Large intestine (tissue), 3 donors: ENCODE measurements around the gene ITPK1. TPM values are rescaled to one million over a fixed set of nuclear protein-coding genes. Genes with fewer than 3 reads are reported as not detected.

Experiments used
- DNase-seq, 2 donors: peaks; one replicate each; pipeline versions ENCODE4 v3.0.0 to v3.0.0-alpha.2; 2013
- H3K27ac ChIP-seq: one replicate; pipeline ENCODE4 v1.5.1; 2013; ENCODE audit warnings: low read length
- H3K27me3 ChIP-seq: 2 replicates; pipeline ENCODE4 v1.6.1; 2013; ENCODE audit warnings: low read length; ENCODE audit not compliant: control insufficient read depth, insufficient read depth
- H3K36me3 ChIP-seq: 2 replicates; pipeline ENCODE4 v1.6.1; 2013; ENCODE audit warnings: low read length; ENCODE audit not compliant: control insufficient read depth, insufficient read depth
- H3K4me1 ChIP-seq: one replicate; pipeline ENCODE4 v1.6.1; 2013; ENCODE audit warnings: low read length; ENCODE audit not compliant: control insufficient read depth, insufficient read depth
- H3K4me3 ChIP-seq: one replicate; pipeline ENCODE4 v1.5.1; 2013; ENCODE audit warnings: low read length
- H3K9me3 ChIP-seq: one replicate; pipeline ENCODE4 v1.6.1; 2013; ENCODE audit warnings: mild to moderate bottlenecking, low read depth, low read length, moderate library complexity; ENCODE audit not compliant: control insufficient read depth
- WGBS: methylation state at CpG from one replicate; pipeline ENCODE4 v1.1.5; 2013; ENCODE audit warnings: low lambda C conversion rate; ENCODE audit not compliant: insufficient coverage; 5-methylcytosine and 5-hydroxymethylcytosine counted together
- polyA plus RNA-seq: library from polyadenylated mRNA; unstranded; fragments of 120-200 nt; gene quantifications from one replicate; pipeline ENCODE4 v1.2.1, GENCODE V29; 2013

ITPK1 gene
- polyA plus RNA-seq, 1 donor = 139 TPM

DNA sequence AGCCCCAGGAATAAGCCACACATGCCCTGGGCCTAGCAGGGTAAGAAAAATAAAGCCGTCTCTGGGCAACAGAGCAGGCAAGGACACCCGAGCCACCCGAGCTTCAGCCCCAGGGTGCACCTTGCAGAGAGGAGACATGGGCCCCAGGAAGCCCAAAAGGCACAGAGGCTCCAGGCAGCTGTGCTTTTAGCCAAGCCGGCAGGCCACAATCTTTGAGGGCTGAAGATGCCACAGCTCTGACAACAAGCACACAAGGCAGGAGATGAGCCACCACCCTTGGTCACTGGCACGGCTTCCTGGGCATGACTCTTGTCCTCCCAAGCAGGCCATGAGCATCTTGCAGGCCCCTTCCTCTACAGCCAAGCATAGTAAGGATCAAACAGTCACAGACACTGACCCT is 86.3 kb downstream of the ITPK1 start:
- Histone ChIP-seq H3K36me3 (peaks cover 11% of the 10 kb centered on the region), H3K27ac (no peak overlapping the region), H3K4me3 (no peak overlapping the region), H3K27me3 (no peaks in the 10 kb centered on the region), H3K4me1 (peaks cover 39% of the 10 kb centered on the region), H3K9me3 (no peaks in the 10 kb centered on the region)
- WGBS = no CpG with 5 or more reads among the region's 5 CpGs
- no peak for DNase-seq

DNA sequence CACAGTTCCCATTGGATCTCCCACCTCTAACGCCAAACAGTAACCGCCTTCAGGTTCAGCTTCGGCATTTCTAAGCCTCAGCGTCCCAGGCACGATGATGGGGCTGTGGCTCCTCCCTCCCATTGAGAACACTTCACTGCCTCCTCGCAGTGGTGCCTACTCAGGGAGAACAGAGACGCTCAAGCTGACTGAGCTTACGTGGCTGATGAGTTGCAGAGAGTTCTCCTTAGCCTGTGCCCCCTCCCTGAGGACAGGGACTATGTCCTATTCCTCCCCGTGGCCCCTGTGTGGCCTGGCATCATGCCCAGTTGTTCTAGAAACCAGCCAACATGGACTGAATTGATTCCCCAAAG is 87.0 kb downstream of the ITPK1 start:
- no CpG with 5 or more reads among the region's 9 CpGs for WGBS

DNA sequence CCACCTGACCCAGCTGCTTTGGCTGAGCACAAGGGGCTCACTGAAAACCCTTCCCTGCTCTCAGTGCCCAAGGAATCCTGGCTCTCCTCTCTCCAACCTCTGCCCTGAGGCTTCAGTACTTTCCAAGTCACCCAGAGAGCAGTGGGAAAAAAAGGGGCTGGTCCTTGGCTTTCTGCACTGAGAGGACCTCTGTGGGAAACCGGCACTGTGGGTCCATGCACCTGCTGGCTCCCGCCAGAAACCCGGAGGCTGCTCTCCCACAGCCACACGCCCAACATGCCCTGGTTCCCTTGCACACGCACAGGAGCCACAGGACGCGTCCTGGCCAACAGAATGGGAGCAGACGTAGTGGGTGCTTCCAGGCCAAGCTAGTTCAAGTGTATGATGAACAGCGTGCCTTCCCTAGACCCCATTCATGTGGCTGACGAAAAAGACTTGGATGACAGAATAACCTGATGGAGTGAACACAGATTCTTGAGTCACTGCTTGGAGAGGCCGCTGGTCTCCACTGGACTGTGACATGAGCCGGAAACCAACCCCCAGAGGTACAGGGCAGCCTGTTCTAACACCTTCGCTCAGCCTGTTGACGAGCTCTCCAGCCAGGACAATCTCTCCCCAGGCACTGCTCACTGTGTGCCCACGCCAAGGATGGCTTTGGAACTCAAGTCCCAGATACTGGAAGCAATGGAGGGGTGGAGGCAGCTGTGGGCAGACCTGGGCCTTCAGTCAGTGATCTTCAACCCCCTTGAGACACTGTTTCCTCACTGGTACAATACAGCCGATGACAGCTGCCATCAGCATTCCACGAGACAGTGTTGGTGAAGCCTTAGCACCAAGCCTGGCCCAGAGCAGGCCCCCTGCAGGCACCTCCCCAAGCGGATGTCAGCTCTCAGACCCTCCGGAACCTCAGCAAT is 87.7 kb downstream of the ITPK1 start:
- no peak overlapping the region for H3K27ac ChIP-seq
- DNase-seq = no peak
- WGBS = 100% methylated on average over 1 of the region's 19 CpGs
- H3K4me3 ChIP-seq = no peak overlapping the region
- H3K36me3 ChIP-seq = peaks cover 11% of the 10 kb centered on the region
- peaks cover 39% of the 10 kb centered on the region for H3K4me1 ChIP-seq
- no peaks in the 10 kb centered on the region for H3K27me3 ChIP-seq
- H3K9me3 ChIP-seq = no peaks in the 10 kb centered on the region

More for the DNA sequence above, 87.0 kb downstream of the ITPK1 start:
- DNase-seq = no peak
- Histone ChIP-seq H3K4me3 (no peak overlapping the region), H3K4me1 (peaks cover 39% of the 10 kb centered on the region), H3K27ac (no peak overlapping the region), H3K27me3 (no peaks in the 10 kb centered on the region), H3K36me3 (peaks cover 11% of the 10 kb centered on the region), H3K9me3 (no peaks in the 10 kb centered on the region)

DNA sequence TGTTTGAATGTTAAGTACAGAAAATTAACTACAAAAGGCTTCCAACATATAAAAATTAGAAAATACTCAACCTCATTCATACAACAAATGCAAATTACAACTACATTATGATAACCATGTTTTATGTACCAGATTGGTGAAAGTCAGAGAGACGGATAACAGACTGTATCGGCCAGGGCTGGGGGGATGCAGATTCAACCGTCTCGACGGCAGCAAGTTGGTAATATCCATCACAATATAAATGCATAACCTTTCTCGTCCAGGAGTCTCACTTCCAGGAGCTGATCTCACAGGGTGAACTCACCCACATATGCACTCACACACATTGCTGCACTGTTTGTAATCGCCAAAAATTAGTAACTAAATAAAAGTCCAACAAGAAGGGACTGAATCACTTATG is 89.4 kb downstream of the ITPK1 start:
- no peaks in the 10 kb centered on the region for H3K9me3 ChIP-seq
- WGBS = no CpG with 5 or more reads among the region's 7 CpGs
- peaks cover 36% of the 10 kb centered on the region for H3K4me1 ChIP-seq
- no peak overlapping the region for H3K4me3 ChIP-seq
- H3K27me3 ChIP-seq = no peaks in the 10 kb centered on the region
- H3K36me3 ChIP-seq = peaks cover 11% of the 10 kb centered on the region
- H3K27ac ChIP-seq = no peak overlapping the region
- DNase-seq = no peak

- no peak overlapping the region for H3K4me3 ChIP-seq
- no peaks in the 10 kb centered on the region for H3K27me3 ChIP-seq
- DNase-seq = no peak
- H3K36me3 ChIP-seq = peaks cover 11% of the 10 kb centered on the region
- H3K9me3 ChIP-seq = no peaks in the 10 kb centered on the region
- peak overlapping the region; percentile 80 for H3K27ac ChIP-seq
- 83% methylated on average over 1 of the region's 9 CpGs for WGBS
- peaks cover 46% of the 10 kb centered on the region for H3K4me1 ChIP-seq
Observed at GRCh38 chr14:93025055-93025454, 90.7 kb downstream of the ITPK1 start.

- WGBS = no CpG with 5 or more reads among the region's 5 CpGs
- DNase-seq = no peak
- Histone ChIP-seq H3K9me3 (no peaks in the 10 kb centered on the region), H3K27me3 (no peaks in the 10 kb centered on the region), H3K36me3 (peaks cover 9% of the 10 kb centered on the region), H3K27ac (peak overlapping the region; percentile 80), H3K4me3 (no peak overlapping the region), H3K4me1 (peaks cover 51% of the 10 kb centered on the region)
Observed at GRCh38 chr14:93024493-93024892, 91.2 kb downstream of the ITPK1 start.

GRCh38 chr14:93023802-93024434 is 91.8 kb downstream of the ITPK1 start:
- Histone ChIP-seq H3K27me3 (no peaks in the 10 kb centered on the region), H3K9me3 (no peaks in the 10 kb centered on the region), H3K4me1 (peaks cover 57% of the 10 kb centered on the region), H3K36me3 (peaks cover 7% of the 10 kb centered on the region), H3K4me3 (no peak overlapping the region), H3K27ac (peak overlapping the region; percentile 80)
- WGBS = no CpG with 5 or more reads among the region's 12 CpGs
- DNase-seq = peak; percentile 78 to 90

DNA sequence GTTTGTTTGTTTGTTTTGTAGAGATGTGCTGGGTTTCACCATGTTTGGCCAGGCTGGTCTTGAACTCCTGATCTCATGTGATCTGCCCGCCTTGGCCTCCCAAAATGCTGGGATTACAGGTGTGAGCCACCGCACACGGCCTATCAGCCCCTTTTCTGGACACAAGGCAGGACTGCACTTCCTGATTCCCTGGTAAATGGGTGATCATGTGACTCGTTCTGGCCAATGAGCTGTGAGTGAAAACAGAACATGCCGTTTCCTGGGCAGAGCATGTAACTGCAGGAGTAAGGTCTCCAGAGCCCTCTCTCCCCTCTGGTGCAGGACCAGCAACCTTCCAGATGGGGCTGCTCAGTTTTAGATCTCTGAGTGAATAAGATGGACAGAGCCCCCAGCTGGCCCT is 92.7 kb downstream of the ITPK1 start:
- Histone ChIP-seq H3K27ac (peak overlapping the region; percentile 80), H3K36me3 (peaks cover 4% of the 10 kb centered on the region)
- DNase-seq = peak in 1 of 2 donors; percentile 61

GRCh38 chr14:93019970-93020369 is 95.8 kb downstream of the ITPK1 start:
- no peak overlapping the region for H3K4me3 ChIP-seq
- H3K9me3 ChIP-seq = no peaks in the 10 kb centered on the region
- H3K4me1 ChIP-seq = peaks cover 63% of the 10 kb centered on the region
- peaks cover 18% of the 10 kb centered on the region for H3K36me3 ChIP-seq
- peak in 1 of 2 donors; percentile 54 for DNase-seq
- no peaks in the 10 kb centered on the region for H3K27me3 ChIP-seq
- H3K27ac ChIP-seq = peak overlapping the region; percentile 4
- WGBS = no CpG with 5 or more reads among the region's 8 CpGs

More for the DNA sequence above, 92.7 kb downstream of the ITPK1 start:
- Histone ChIP-seq H3K27me3 (no peaks in the 10 kb centered on the region), H3K4me3 (no peak overlapping the region), H3K4me1 (peaks cover 66% of the 10 kb centered on the region), H3K9me3 (no peaks in the 10 kb centered on the region)
- WGBS = no CpG with 5 or more reads among the region's 5 CpGs

- no peaks in the 10 kb centered on the region for H3K9me3 ChIP-seq
- peaks cover 61% of the 10 kb centered on the region for H3K4me1 ChIP-seq
- H3K4me3 ChIP-seq = no peak overlapping the region
- peak overlapping the region; percentile 41 for H3K27ac ChIP-seq
- peak in 1 of 2 donors; percentile 44 for DNase-seq
- peaks cover 21% of the 10 kb centered on the region for H3K36me3 ChIP-seq
- WGBS = no CpG with 5 or more reads among the region's 14 CpGs
- H3K27me3 ChIP-seq = no peaks in the 10 kb centered on the region
Observed at GRCh38 chr14:93019367-93019843, 96.3 kb downstream of the ITPK1 start.
